GM12801 (cell line): ENCODE data around the gene SLC30A7.

Experiments
- TF ChIP-seq, protein P1 (sequence below): IDR thresholded peaks from one replicate; pipeline ENCODE4 v1.5.1; 2011; ENCODE audit warnings: control low read depth; ENCODE audit not compliant: insufficient read length; ENCODE audit errors: extremely low read depth

The SLC30A7 gene

DNA sequence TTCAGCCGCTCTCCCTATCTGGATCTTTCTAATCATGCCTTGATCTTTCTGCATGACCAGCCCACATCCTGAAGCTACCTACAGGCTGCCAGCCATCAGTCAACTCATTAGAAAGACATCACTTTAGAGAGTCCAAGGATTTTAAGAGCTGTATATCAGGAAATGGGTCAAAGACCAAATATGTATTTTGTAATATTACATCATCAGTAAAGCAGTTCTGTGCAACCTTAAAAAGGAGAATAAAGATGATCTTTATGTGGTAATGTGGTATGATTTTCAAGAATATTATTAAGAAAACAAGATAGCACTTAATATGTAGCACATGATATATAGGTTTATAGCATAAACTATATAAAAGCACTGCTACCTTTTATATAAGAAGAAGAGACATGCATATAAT is 47.6 kb downstream of the SLC30A7 start:
- TF ChIP-seq, protein P1, sequence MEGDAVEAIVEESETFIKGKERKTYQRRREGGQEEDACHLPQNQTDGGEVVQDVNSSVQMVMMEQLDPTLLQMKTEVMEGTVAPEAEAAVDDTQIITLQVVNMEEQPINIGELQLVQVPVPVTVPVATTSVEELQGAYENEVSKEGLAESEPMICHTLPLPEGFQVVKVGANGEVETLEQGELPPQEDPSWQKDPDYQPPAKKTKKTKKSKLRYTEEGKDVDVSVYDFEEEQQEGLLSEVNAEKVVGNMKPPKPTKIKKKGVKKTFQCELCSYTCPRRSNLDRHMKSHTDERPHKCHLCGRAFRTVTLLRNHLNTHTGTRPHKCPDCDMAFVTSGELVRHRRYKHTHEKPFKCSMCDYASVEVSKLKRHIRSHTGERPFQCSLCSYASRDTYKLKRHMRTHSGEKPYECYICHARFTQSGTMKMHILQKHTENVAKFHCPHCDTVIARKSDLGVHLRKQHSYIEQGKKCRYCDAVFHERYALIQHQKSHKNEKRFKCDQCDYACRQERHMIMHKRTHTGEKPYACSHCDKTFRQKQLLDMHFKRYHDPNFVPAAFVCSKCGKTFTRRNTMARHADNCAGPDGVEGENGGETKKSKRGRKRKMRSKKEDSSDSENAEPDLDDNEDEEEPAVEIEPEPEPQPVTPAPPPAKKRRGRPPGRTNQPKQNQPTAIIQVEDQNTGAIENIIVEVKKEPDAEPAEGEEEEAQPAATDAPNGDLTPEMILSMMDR: no peak

DNA sequence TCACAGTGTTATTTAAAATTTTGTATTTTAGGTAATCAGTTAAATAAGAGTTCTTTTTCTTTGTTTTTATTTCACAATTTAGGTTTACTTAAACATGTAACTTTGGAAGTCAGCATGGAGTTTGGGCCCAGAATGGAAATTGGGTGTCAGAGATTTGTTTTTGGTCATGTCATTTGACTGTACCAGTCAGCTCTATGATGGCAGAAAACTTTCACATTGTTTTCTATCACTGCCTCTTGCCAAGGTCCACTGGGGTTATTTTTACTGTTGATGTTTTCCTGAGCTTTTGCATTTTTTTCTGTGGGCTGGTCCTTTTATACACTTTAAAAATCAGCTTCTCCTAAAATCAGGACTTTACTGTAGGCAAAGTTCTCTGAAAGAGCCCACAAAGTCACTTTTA is 54.4 kb downstream of the SLC30A7 start:
- TF ChIP-seq, protein P1: no peak

DNA sequence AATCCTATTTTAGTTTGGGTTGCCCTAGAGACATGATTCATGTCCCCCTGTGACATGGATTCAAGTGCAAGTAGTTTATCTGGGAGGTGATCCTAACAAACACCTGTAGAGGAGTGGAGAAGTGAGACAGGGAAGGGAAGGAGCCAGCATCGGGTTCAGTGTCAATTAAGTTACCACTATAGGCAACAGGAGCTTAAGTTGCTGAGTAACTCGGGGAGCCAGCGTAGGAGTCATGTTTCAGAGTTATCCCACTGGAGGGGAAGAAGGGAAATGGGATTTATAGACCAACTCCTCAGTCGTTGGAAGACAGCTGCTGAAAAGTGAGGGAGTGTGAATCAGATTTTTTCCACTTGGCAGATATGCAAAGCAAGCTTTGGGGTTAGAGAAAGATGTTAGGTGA is 54.9 kb downstream of the SLC30A7 start:
- TF ChIP-seq, protein P1: no peak

DNA sequence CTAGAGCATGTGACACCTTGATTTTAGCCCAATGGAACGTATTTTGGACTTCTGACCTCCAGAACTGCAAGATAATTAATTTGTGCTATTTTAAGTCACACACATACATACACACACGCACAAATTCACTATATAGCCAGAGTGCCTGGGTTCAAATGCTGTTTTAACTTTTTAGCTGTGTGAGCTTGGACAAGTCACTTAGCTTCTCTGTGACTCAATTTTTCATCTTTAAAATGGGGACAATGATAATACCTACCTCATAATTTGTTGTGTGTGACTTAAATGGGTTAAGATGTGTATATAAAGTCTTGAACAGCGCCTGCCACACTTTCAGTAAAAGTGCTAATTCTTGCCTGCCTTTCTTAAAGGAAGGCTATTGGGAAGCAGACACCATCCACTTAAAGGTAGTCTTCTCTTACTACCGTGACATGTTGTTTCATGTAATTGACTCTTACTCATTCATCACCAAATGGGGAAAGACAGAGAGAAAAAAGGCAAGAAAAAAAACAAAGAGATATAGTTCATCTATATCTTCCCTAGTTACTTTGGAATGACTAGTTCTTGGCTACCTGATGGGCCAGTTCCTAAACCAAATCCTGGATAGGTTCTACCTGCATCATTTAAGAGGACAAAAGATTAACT is 56.3 kb downstream of the SLC30A7 start:
- TF ChIP-seq, protein P1: no peak

DNA sequence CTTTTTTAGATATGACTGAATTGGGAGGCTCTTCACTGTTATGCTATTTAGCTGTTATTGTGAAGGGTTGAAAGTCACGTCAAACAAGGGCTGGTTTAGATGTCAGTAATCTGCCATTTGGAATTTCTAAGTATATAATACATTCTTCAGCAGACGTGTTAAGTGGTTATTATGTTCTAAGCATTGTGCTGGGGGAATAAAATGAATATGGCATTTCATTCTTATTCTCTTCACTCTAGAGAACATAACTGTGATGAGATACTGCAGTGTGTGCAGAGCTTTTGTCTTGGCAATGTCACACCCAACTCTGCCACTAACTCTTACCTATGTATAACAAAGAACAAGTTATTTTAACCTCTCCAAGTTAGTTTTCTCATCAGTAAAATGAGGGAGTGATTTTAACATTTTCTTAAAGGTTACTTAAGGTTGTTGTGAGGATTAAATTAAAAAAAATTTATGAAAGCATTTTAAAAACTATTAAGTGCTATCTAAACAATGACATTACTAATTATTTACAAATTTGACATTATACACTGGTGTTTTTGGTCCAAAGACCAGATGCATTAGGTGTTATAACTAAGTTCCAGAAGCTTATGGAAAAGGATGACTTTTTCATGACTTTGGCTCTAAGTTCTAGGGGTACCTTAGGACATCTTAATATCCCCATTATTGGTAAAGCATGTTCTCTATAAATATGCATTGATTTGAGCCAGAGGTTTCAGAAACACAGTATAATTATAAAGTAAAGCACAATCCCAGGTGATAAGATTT is 58.3 kb downstream of the SLC30A7 start:
- TF ChIP-seq, protein P1: no peak

DNA sequence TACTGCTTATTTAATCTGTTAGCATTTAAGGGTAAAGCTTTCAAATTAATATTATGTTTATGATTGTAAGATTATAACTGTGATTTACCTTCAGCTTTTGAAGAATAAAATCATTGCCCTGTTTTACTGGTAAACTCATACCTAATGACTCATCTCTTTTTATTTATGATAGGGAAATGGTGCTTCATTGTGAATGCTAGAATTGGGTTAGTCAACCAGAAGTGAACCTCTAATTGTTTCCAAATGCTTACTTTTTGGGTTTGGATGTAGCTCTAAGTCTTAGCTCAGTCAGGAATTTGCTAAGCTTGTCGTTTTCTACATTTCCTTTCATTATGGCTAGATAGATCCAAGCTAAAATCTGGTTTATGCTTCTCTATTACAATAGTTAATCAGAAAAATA is 59.4 kb downstream of the SLC30A7 start:
- TF ChIP-seq, protein P1: no peak

DNA sequence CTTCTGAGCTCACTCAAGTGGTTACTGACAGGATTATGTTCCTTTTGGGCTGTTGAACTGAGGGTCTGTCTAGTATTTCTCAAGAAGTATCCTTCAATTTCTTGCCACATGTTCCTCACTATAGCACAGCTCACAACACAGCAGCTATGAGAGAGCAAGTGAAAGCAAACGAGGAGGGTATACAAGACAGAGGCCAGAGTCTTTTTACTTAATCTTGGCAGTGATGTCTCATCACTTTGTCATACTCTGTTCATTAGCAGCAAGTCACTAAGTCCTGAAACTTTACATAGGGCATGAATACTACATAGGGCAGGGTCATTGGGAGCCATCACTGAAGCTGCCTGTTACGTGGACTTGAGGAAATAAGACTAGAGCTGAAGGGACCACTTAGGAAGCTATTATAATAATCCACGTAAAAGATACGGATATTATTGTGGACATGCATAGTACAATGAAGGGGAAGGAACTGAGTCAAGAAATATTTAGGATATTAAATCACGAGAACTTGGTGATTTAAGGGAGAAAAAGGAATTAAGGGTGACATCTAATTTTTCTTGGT is 63.7 kb downstream of the SLC30A7 start:
- TF ChIP-seq, protein P1: no peak
